ENCODE results near the gene C13orf42.
"Not testable (repeated sequence)": the region's sequence is repeated elsewhere in the genome, so short reads cannot be mapped to it uniquely, and the experiment has no call there.

C13orf42 gene

DNA sequence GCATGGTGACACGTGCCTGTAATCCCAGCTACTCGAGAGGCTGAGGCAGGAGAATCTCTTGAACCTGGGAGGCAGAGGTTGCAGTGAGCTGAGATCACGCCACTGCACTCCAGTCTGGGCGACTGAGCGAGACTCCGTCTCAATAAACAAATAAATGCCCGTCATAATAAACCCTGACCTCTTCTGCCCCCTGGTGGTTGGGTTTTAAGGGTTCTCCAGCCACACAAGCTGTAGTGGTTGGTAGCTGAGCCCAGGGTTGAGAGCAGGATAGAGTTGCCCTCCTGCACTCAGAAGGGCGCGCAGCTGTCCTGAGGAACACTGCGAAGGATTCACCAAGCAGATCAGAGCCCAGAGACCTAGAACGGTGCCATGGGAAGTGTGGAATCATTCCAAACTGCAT lies 9.8 kb upstream of the C13orf42 start:
- not testable (repeated sequence) for DNase-seq (ENCODE audit: low spot score)

DNA sequence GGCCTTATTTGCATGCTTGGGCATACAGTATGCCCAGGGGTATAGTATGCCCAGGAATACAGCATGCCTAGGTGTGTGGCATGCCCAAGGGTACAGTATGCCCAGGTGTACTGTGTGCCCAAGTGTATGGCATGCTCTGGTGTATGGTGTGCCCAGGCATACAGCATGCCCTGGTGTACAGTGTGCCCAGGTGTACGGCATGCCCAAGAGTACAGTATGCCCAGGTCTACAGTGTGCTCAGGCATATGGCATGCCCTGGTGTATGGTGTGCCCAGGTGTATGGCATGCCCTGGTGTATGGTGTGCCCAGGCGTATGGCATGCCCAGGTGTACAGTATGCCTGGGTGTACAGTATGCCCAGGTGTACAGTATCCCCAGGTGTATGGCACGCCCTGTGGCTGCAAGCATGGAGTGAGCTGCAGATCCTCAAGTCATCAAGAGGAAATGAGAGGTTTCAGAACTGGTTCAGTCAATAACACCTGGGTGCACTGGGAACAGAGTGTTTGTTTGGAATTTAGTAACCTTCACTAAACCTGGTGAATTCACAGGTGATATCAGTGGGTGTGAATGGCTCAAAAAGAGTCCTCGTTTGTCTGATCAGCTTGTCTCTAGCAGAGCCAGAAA lies 7.8 kb upstream of the C13orf42 start:
- no peak overlapping the region for H2BK15ac ChIP-seq (ENCODE audit: low read length)
- H3K4me2 ChIP-seq (ENCODE audit: insufficient read depth, low read length, poor library complexity, severe bottlenecking): no peak overlapping the region
- no peak overlapping the region for H3K9ac ChIP-seq (ENCODE audit: low read depth, low read length, poor library complexity)
- no peaks in the 10 kb centered on the region for H3K4me1 ChIP-seq (ENCODE audit: control insufficient read depth in 2 of 2, insufficient read depth in 1 of 2, low read depth in 1 of 2, low read length in 2 of 2)
- H2AFZ ChIP-seq (ENCODE audit: low read length): no peak overlapping the region
- no peak overlapping the region for H2BK12ac ChIP-seq (ENCODE audit: low read length)
- H3K14ac ChIP-seq (ENCODE audit: low read length): no peak overlapping the region
- no peak overlapping the region for H3K23ac ChIP-seq (ENCODE audit: low read depth, low read length, poor library complexity)
- H4K8ac ChIP-seq (ENCODE audit: low read depth, low read length): no peak overlapping the region
- no peak overlapping the region for H3K18ac ChIP-seq (ENCODE audit: low read length)
- H3K36me3 ChIP-seq (replicated peaks in 1 of 2; ENCODE audit: control insufficient read depth in 2 of 2, insufficient read depth in 2 of 2, low read length in 2 of 2): no peaks in the 10 kb centered on the region
- H2AK5ac ChIP-seq (ENCODE audit: low read depth, low read length): no peak overlapping the region
- H3K27me3 ChIP-seq (ENCODE audit: control insufficient read depth in 3 of 3, insufficient read depth in 3 of 3, low read depth in 1 of 3, low read length in 3 of 3): peaks cover 0 to 2% (median 0%) of the 10 kb centered on the region in 3 experiments
- H3K4me3 ChIP-seq (ENCODE audit: low read length in 2 of 2): peak overlapping the region in 1 of 2 donors; percentile 9
- H2BK120ac ChIP-seq (ENCODE audit: low read depth, low read length): no peak overlapping the region
- no peak overlapping the region for H2BK5ac ChIP-seq (ENCODE audit: low read length)
- no peaks in the 10 kb centered on the region for H3K9me3 ChIP-seq (replicated peaks in 1 of 2; ENCODE audit: control insufficient read depth in 2 of 2, insufficient read depth in 1 of 2, low read depth in 1 of 2, low read length in 2 of 2)
- WGBS, 2 donors (ENCODE audit: extremely low coverage in 2 of 2, insufficient read length in 2 of 2, insufficient replicate concordance in 1 of 2): no CpG with 5 or more reads among the region's 4 CpGs
- no peaks in the 10 kb centered on the region for H3K79me1 ChIP-seq (ENCODE audit: low read depth, low read length)
- no peak overlapping the region for H3K4ac ChIP-seq (ENCODE audit: low read length)
- H3K27ac ChIP-seq (replicated peaks; ENCODE audit: low read length): no peak overlapping the region
- no peak for DNase-seq (ENCODE audit: low spot score)
- no peak overlapping the region for H4K91ac ChIP-seq (ENCODE audit: low read depth, low read length, poor library complexity)

More for the DNA sequence above, 9.8 kb upstream of the C13orf42 start:
- H3K4ac ChIP-seq (ENCODE audit: low read length); H4K8ac ChIP-seq (ENCODE audit: low read depth, low read length); H3K4me3 ChIP-seq (ENCODE audit: low read length in 2 of 2); H2AK5ac ChIP-seq (ENCODE audit: low read depth, low read length); H3K27ac ChIP-seq (replicated peaks; ENCODE audit: low read length); H2BK15ac ChIP-seq (ENCODE audit: low read length); H3K9ac ChIP-seq (ENCODE audit: low read depth, low read length, poor library complexity); H2BK120ac ChIP-seq (ENCODE audit: low read depth, low read length); H2BK12ac ChIP-seq (ENCODE audit: low read length); H3K18ac ChIP-seq (ENCODE audit: low read length); H3K9me3 ChIP-seq (replicated peaks in 1 of 2; ENCODE audit: control insufficient read depth in 2 of 2, insufficient read depth in 1 of 2, low read depth in 1 of 2, low read length in 2 of 2); H3K36me3 ChIP-seq (replicated peaks in 1 of 2; ENCODE audit: control insufficient read depth in 2 of 2, insufficient read depth in 2 of 2, low read length in 2 of 2); H3K4me2 ChIP-seq (ENCODE audit: insufficient read depth, low read length, poor library complexity, severe bottlenecking); H4K91ac ChIP-seq (ENCODE audit: low read depth, low read length, poor library complexity); H3K79me1 ChIP-seq (ENCODE audit: low read depth, low read length); H2AFZ ChIP-seq (ENCODE audit: low read length); H3K4me1 ChIP-seq (ENCODE audit: control insufficient read depth in 2 of 2, insufficient read depth in 1 of 2, low read depth in 1 of 2, low read length in 2 of 2); H2BK5ac ChIP-seq (ENCODE audit: low read length); H3K14ac ChIP-seq (ENCODE audit: low read length); H3K23ac ChIP-seq (ENCODE audit: low read depth, low read length, poor library complexity); H3K27me3 ChIP-seq (ENCODE audit: control insufficient read depth in 3 of 3, insufficient read depth in 3 of 3, low read depth in 1 of 3, low read length in 3 of 3): not testable (repeated sequence)
- WGBS, 2 donors (ENCODE audit: extremely low coverage in 2 of 2, insufficient read length in 2 of 2, insufficient replicate concordance in 1 of 2): no CpG with 5 or more reads among the region's 11 CpGs

DNA sequence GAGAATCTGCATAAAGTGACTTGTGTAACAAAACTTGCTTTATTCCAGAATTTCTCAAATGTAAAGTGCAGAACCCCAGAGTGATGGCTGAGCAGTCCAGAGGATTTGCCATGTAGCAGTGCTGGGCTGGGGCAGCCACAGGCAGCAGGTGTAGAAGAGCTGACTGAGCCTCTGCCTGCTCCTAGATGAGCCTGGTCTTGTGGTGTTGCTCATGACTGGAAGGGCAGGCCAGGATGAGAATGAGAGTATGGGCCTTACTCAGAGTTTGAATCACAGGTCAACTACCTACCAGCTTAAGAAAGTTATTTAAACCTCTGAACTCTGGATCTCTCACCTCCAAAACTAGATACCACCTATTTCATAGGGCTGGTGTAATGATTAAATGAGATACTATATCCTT lies 2.9 kb upstream of the C13orf42 start:
- Histone ChIP-seq H3K36me3 (replicated peaks in 1 of 2; ENCODE audit: control insufficient read depth in 2 of 2, insufficient read depth in 2 of 2, low read length in 2 of 2) (no peaks in the 10 kb centered on the region), H3K27me3 (ENCODE audit: control insufficient read depth in 3 of 3, insufficient read depth in 3 of 3, low read depth in 1 of 3, low read length in 3 of 3) (peaks cover 0 to 5% (median 0%) of the 10 kb centered on the region in 3 experiments), H3K4me3 (ENCODE audit: low read length in 2 of 2) (no peak overlapping the region), H3K4me1 (ENCODE audit: control insufficient read depth in 2 of 2, insufficient read depth in 1 of 2, low read depth in 1 of 2, low read length in 2 of 2) (no peaks in the 10 kb centered on the region), H2BK120ac (ENCODE audit: low read depth, low read length) (no peak overlapping the region), H2BK15ac (ENCODE audit: low read length) (no peak overlapping the region), H3K9me3 (replicated peaks in 1 of 2; ENCODE audit: control insufficient read depth in 2 of 2, insufficient read depth in 1 of 2, low read depth in 1 of 2, low read length in 2 of 2) (no peaks in the 10 kb centered on the region), H3K14ac (ENCODE audit: low read length) (no peak overlapping the region), H2AK5ac (ENCODE audit: low read depth, low read length) (no peak overlapping the region), H3K18ac (ENCODE audit: low read length) (no peak overlapping the region), H2BK12ac (ENCODE audit: low read length) (no peak overlapping the region), H3K9ac (ENCODE audit: low read depth, low read length, poor library complexity) (no peak overlapping the region), H2BK5ac (ENCODE audit: low read length) (no peak overlapping the region), H3K4me2 (ENCODE audit: insufficient read depth, low read length, poor library complexity, severe bottlenecking) (no peak overlapping the region), H4K8ac (ENCODE audit: low read depth, low read length) (no peak overlapping the region), H3K23ac (ENCODE audit: low read depth, low read length, poor library complexity) (no peak overlapping the region), H2AFZ (ENCODE audit: low read length) (no peak overlapping the region), H4K91ac (ENCODE audit: low read depth, low read length, poor library complexity) (no peak overlapping the region), H3K79me1 (ENCODE audit: low read depth, low read length) (no peaks in the 10 kb centered on the region), H3K27ac (replicated peaks; ENCODE audit: low read length) (no peak overlapping the region), H3K4ac (ENCODE audit: low read length) (no peak overlapping the region)
- DNase-seq (ENCODE audit: low spot score): no peak

DNA sequence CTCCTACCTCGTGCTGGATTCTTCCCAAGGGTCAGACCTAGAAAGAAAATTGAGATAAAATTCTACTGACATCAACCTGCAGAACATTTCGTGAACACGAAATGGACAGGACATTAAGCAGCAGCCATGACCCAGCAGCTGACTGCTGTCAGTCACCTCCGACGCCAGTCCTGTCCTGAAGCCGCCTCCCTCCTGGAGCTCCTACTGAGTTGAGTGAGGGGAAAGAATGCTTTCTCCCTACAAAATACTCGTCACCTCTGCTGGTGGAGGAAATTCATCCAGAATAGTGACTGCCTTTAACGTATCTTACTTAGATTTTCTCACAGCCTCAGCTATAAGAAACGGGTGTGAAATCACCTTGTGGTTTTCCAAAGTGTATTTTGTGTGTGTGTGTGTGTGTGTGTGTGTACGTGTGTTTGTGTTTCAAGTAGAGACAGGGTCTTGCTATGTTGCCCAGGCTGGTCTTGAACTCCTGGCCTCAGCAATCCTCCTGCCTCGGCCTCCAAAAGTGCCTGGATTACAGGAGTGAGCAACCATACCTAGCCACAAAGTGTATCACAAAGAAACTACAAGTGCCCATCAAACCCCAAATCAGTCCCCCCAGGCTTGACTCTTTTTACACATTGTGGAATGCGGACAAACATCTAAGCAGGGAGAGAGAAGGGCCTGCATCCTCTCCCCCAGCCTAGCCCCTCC lies 2.3 kb upstream of the C13orf42 start:
- no CpG with 5 or more reads among the region's 12 CpGs for WGBS, 2 donors (ENCODE audit: extremely low coverage in 2 of 2, insufficient read length in 2 of 2, insufficient replicate concordance in 1 of 2)

More for the DNA sequence above, 2.3 kb upstream of the C13orf42 start:
- Histone ChIP-seq H3K27me3 (ENCODE audit: control insufficient read depth in 3 of 3, insufficient read depth in 3 of 3, low read depth in 1 of 3, low read length in 3 of 3) (peaks cover 0 to 11% (median 0%) of the 10 kb centered on the region in 3 experiments), H3K4ac (ENCODE audit: low read length) (no peak overlapping the region), H4K8ac (ENCODE audit: low read depth, low read length) (no peak overlapping the region), H3K14ac (ENCODE audit: low read length) (no peak overlapping the region), H3K23ac (ENCODE audit: low read depth, low read length, poor library complexity) (no peak overlapping the region), H3K4me1 (ENCODE audit: control insufficient read depth in 2 of 2, insufficient read depth in 1 of 2, low read depth in 1 of 2, low read length in 2 of 2) (no peaks in the 10 kb centered on the region), H3K79me1 (ENCODE audit: low read depth, low read length) (no peaks in the 10 kb centered on the region), H2BK15ac (ENCODE audit: low read length) (no peak overlapping the region), H3K18ac (ENCODE audit: low read length) (no peak overlapping the region), H3K4me3 (ENCODE audit: low read length in 2 of 2) (no peak overlapping the region), H2AK5ac (ENCODE audit: low read depth, low read length) (no peak overlapping the region), H3K9me3 (replicated peaks in 1 of 2; ENCODE audit: control insufficient read depth in 2 of 2, insufficient read depth in 1 of 2, low read depth in 1 of 2, low read length in 2 of 2) (no peaks in the 10 kb centered on the region), H2BK12ac (ENCODE audit: low read length) (no peak overlapping the region), H3K4me2 (ENCODE audit: insufficient read depth, low read length, poor library complexity, severe bottlenecking) (no peak overlapping the region), H3K36me3 (replicated peaks in 1 of 2; ENCODE audit: control insufficient read depth in 2 of 2, insufficient read depth in 2 of 2, low read length in 2 of 2) (no peaks in the 10 kb centered on the region), H2BK5ac (ENCODE audit: low read length) (no peak overlapping the region), H4K91ac (ENCODE audit: low read depth, low read length, poor library complexity) (no peak overlapping the region), H3K27ac (replicated peaks; ENCODE audit: low read length) (no peak overlapping the region), H3K9ac (ENCODE audit: low read depth, low read length, poor library complexity) (no peak overlapping the region), H2AFZ (ENCODE audit: low read length) (no peak overlapping the region), H2BK120ac (ENCODE audit: low read depth, low read length) (no peak overlapping the region)
- DNase-seq (ENCODE audit: low spot score): no peak
